GM18508 (cell line): ENCODE results near the gene COPB2.
A peak's percentile ranks its signal among the peaks of the same experiment; 100 is the strongest.
"Not testable (repeated sequence)": the region's sequence is repeated elsewhere in the genome, so short reads cannot be mapped to it uniquely, and the experiment has no call there.

Experiments used
- ATAC-seq: cut with Tn5 transposase; IDR thresholded peaks from one replicate; pipeline ENCODE4 v1.9.1; 2021; ENCODE audit warnings: moderate number of reproducible peaks; ENCODE audit not compliant: insufficient read depth, unreplicated experiment

Gene COPB2

DNA sequence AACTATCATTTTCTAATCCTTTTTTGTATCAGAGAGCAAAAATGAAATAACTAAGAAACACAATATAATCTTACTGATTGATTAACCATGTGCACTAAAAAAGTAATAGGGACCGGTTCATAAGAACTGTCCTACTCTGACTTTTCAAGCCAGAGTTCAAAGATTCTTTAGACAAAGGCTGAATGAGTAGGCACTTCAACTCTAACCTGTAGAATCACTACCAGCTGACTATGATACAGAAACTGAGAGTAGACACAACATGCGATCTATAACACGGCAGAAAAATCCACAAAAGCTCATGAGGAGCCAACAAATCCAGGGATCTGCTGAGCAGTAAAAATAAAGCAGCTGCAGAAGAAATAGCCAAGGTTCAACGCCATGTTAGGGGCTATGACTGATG lies 8.9 kb downstream of the COPB2 start:
- ATAC-seq = no peak

DNA sequence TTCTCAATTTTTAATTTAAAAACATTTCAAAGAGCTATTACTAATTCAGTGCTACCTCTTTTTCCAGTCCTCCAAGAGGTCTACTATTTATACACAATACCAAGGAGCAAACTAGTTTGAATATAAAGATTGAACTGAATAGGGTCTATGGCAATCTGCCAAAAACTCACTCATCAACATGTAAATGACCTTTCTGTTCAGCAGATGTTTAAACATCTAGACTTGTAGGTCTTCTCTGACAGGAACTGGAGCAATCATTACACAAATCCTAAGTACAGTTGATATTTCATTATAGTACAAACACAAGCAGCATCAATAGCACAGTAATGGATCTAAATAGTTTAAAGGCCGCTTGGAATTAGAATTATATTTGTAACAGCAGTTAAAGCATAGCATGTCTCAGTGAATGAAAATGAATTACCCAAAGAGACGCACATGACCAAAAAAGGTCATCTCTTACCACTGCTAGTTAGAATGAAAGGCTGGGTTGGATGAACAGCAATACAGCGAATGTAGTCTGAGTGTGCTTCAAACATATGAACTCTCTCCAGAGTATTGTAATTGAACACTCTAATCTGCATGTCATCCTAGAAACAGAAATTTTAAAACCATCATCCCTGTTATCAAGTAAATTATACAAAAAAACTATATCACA lies 10.7 kb downstream of the COPB2 start:
- ATAC-seq = no peak

DNA sequence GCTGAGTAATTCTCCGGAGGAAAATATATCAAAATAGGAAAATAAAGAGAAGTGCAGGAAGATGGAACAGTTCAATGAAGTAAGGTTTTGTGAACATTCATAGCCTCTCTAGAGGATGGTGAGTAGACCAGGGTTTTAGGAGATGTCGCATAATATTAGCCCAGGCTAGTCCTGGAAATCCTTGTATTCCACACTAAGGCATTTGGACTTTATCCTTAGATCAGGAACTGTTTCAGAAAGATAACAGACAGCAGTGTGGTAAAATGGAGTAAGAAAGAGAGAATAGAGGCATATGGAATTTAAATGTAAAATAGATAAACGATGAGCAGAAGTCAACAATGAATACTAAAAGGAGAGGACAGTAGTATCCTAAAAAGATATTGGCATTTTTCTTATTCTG lies 12.1 kb downstream of the COPB2 start:
- no peak for ATAC-seq

DNA sequence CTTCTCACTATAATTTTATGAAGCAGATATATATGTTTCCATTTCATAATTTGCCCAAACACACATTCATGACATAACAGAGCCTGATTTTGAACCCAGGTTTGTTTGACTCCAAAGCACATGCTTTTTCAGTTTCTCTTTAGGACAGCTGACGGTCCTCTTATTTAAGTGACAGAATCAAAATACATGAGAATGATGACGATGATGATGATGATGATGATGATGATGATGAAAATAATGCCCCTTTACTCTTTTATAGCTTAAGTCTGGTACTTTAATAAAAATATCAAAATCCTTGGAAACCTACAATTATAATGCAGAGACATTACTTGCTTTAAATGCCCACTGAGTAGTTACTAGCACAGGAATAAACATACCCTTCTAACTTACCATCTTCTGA lies 15.3 kb downstream of the COPB2 start:
- no peak for ATAC-seq

DNA sequence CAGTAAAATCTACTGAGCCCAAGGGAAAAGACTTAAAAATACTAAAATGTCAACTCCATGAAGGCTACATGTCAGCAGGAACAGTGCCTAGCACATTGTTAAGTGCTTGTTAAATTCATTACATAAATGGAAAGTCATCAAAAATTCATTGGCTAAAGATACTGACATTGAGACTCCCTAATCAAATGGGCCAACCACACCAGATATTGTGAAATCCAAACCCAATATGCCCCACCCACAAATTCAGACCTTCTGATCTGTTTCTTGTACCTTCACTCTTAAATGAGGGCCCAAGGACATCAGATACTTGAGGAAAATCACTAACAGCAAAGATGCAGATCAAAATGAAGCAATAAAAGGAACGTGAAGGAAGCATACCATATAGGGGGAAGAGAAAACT lies 24.9 kb downstream of the COPB2 start:
- no peak for ATAC-seq

DNA sequence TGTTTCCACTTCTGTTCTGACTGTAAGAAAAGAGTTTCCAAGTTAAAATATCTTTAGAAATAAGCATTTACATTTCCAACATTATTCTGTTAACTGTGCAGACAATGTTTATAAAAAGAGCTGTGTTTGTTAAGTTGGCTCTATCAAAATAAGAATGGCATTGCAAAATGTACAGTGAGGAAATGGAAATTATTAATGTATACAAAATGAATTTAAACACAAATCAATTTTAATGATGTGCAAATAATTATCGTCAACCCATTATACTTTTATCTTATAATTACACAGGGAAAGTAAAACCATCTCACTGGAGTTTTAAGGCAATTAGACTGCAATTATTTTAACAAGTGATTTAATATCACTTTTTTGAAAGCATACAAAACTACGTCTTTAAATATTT lies 28.2 kb downstream of the COPB2 start:
- ATAC-seq = no peak

DNA sequence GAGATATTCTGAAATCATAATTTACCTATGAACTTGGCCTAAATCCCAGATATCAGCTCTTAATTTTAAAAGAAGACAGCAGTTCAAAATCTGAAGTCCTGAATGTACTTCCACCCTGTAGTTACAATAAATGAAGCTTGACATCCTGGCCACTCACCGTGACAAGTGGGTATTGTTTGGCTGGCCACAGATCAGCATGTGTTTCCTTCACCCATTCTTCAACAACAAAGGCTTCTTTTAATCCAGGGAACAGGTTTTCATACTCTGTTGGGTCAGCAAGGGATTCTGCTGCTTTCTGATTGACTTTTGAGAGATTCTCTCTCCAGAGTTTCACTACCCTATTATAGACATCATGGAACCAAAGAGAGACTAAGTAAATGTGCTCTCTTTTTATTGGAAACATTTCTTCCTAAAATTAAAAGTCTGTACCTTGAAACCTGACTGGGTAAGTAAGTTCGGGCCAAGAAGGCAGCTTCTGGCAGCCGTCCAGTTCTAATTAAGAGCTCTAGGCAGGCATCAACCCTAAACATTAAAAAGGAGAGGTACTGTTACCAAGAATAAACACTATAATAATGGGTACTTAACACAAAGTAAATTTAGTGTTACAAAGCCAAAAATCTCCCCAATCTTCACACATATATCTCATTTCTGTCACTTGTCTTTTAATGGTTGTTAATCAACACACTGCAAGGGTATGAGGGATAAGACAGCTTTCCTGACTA lies 30.4 kb downstream of the COPB2 start:
- ATAC-seq = no peak

DNA sequence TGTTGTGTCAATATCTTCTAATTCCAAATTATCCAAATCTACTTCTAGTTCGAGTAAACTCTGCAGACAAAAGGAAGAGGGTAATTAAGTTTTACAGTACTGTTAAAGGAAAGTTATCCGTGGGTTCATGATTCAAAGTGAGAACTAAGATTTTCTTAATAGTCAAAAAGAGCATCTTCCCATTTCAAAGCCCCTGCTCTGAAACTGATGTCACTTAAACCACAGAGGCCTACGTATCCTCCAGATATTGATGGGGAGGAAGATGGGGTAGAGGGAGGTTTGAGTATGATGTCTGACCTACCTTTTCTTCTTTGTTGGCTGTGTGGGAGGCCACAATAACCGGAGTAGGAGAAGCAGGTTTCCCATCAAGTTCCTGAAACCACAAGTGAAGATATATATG lies 31.5 kb downstream of the COPB2 start:
- no peak for ATAC-seq

DNA sequence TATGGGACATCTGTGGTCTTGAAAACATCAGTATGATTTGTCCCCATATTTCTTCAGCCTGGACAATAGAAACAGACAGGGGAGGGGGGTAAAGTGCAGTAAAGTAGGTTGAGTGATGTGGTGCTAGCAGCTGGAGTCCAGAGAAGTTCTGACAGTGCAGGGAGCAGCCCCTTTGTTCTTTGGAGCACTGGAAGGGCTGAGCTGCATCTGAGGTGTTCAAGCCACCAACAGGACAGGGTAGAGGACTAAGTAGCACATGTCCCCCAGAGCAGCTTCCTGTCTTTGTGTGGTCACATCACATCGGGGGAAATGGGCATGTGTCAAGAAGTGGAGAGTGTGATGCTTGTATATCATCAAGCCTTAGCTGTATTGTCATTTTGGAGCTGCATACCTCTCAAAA lies 33.6 kb downstream of the COPB2 start:
- no peak for ATAC-seq

DNA sequence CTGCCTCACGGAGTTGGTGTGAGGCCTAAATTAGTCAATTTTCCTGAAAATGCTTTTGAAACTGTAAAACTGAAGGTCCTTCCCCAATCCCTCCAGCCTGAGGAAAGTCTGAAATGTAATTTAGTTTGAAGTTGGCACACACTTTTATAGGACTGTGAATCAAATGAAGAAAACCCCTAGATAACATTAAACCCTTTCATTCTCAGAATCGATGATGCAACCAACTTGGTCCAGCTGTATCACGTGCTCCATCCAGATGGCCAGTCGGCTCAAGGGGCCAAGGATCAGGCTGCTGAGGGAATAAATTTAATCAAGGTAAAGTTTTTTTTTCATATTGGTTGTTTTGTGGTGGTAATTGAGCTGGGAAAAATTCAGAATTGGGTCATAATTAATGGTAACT lies 34.0 kb downstream of the COPB2 start:
- ATAC-seq = no peak

DNA sequence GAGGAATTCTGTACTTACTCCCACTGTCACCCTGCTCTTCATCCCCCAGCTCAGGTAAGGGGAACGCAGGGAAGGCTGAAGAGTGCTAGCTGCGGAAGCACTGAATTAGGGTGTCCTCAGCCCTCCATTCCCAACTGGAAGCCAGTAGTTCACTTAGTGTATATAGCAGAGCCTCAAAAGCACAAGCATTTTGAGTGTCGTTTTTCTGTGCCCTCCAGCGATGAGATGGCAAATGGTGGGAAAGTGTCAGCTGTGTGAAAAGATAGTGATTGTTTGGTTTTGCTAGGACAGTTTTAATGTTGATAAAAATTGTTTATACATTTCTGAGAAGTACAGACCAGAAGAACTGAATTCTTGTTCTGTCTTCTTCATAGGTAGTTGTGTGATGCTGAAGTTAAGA lies 34.8 kb downstream of the COPB2 start:
- ATAC-seq = no peak

DNA sequence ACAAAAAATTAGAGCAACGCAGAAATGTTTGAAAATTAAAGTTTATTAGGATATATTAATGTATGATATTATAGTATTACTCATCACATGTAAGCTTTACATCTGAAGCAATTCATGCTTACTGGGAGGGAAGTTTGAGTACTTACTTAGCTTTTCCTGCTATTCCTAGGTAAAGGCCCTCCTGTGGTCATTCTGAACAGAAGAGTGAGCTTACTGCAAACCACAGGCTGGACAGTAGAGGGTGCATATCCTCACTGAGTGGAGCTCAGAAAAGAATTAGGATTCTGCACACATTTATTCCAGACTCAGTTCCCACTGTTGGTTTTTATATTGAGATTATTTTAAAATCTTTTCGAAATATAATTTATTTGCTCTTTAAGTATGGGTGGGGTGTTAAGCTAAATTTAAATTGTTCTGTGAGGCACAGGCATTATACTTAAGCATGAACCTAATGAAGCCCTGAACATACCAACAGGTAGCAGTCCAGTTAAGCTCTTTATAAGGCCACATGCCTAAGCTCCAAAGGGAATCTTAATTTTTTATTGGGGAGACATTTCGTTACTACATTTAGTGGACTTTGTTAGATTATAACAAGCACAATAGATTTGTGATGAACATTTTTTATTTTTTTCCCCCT lies 35.4 kb downstream of the COPB2 start:
- ATAC-seq = no peak

DNA sequence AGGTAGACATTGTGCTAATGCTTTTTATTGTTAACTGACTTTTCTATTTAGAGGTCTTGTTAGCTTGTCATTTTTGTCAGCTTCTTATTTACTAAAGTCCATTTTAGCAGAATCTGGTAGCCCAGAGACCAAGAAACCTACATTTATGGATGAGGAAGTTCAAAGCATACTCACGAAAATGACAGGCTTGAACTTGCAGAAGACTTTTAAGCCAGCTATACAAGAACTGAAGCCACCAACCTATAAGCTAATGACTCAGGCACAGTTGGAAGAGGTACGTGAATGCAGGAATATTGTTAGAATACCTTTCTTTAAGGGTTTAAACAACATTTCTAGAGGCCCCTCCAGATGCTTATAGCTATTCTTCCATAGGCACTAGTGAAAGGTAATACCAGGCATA lies 42.7 kb downstream of the COPB2 start:
- ATAC-seq = no peak

DNA sequence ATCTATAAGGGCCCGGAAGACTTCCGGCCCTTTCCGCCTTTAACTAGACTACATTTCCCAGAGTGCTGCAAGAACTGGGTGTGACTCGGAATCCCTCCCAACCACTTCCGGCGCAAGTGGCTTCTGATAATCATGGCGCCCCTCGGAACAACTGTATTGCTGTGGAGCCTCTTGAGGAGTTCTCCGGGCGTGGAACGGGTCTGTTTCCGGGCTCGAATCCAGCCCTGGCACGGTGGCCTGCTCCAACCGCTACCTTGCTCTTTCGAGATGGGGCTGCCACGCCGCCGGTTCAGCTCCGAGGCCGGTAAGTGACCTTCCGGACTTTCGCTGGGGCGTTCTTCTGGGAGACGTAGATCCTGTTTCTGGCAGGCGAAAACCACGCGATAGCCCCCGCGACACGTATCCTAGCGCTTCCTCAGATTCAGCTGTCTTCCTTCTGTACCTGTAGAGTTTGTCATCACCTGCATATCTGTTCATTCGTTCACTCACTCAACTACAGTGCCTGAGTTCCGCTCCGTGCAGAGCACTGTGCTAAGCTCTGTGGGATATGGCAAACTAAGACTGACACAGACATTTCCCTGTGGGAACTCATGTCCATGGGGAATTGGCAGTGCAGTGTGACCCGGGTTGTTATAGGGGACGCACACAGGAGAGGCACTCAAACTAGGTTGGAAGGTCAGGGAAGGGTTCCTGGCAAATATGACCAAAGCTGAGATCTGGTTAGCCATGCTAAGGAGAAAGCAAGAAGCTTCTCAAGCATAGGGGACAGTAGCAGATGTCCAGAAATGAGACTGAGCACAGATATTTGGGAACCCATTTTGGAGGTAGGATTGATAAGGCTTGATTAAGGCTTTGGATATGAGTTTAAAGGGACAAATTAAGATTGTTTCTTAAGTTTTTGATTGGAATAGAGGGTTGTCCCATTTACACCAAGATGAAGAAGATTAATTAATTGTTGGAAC lies 45.3 kb downstream of the COPB2 start, which contains the start of gene MRPS22:
TSS of gene MRPS22 (plus strand) at position 126 of the 962 bp plus-strand sequence. CDS start at position 133, 7 bp downstream.
- peak; percentile 96 for ATAC-seq

DNA sequence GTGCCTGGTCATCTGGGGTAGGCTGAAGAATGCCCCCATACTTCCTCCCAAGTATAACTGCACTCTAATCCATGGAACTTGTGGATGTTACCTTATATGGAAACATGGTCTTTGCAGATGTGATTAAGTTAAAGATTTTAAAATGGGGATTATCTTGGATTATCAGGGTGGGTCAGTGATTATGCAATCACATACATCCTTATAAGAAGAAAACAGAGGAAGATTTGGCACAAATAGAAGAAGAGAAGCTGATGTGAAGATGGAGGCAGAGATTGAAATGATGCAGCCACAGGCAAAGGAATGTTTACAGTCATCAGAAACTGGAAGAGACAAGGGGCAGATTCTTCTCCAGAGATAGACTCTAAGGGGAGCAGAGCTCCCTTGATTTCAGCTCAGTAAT lies 47.4 kb downstream of the COPB2 start:
- no peak for ATAC-seq

DNA sequence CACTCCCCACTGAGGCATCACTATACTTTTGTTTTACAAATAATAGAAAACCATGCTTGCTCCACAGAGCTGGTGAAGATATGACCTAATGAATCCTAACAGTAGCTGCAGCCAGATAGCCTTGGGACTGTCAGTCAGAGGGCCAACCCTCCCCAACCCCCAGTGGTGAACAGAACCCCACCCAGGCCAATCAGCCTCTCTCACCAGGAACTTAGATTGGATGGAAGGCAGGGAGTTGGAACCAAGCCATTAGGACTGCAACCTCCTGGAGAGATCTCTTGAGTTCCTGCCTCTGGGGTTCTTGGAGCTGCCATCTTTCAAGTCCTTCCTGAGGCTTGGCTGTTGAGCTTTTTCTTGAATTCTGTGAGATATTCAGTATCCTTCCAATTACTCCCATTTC lies 48.7 kb downstream of the COPB2 start:
- ATAC-seq = no peak

DNA sequence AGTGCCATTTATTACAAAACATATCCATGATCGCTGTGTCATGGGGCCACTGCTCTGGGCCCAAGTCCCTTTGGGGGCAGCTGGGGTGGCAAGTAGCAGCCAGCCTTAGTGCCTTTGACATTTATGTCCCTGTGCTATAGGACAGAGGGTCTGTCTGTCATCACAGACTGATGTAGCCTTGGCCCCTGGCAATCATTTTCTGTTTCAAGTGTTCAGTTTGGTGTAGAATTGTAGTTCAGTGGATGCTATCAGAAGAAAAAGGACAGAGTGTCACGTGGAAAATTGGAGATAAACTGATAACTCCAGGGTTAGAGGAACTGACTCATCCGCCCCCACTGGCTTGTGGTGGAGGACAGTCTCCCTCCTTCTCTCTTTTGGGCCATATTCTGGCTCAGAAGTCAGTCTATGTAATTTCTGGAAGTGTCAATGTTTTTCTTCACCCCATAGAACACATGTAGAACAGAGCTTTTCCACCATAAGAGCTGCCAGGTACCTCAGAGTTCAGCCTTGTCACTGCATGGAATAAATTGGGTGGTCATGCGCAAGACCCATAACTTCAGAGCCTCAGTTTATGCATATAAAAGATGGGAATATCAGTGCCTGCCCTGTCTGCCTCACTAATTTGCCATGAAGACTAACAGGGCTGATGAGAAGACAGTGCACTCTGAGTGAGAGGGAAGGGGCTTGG lies 50.1 kb downstream of the COPB2 start:
- no peak for ATAC-seq

DNA sequence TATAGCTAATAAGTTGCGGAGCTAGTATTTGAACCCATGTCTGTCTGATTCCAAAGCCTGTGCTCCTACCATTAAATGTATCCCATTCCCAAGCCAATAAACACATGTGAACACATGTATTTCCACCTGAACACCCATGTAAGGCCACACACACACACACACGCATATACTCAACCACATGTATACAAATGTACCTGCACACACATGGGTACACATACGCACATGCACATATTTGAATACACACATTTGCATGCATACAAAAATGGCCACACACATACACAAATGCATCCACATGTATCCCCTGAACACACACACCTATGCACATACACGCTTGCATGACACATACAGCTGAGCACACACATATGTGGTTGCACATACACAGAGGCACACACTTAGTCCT lies 51.0 kb downstream of the COPB2 start:
- no peak for ATAC-seq

DNA sequence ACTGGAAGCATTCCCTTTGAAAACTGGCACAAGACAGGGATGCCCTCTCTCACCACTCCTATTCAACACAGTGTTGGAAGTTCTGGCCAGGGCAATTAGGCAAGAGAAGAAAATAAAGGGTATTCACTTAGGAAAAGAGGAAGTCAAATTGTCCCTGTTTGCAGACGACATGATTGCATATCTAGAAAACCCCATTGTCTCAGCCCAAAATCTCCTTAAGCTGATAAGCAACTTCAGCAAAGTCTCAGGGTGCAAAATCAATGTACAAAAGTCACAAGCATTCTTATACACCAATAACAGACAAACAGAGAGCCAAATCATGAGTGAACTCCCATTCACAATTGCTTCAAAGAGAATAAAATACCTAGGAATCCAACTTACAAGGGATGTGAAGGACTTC lies 54.8 kb downstream of the COPB2 start:
- not testable (repeated sequence) for ATAC-seq

DNA sequence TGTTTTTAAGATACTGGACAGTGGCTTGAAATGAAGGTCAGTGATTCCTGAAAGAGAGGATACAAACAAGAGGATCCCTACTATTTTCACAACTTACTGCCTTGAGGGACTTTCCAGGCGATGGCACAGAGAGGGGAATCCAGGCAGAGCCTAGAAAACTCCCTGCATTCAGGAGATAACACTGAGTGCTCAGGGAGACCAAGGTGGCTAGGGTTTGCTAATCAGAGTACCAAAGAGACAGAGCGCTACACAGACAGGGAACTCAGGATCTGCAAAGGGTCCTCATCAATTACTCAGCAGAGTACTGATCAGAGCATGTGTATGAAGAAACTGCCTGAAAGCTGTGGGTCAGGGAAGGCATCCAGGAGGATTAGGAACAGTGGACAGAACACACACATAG lies 57.4 kb downstream of the COPB2 start:
- ATAC-seq = no peak
